Stimulated activated CD8-positive, alpha-beta memory T cell treated with anti-CD3 and anti-CD28 coated beads, Interleukin-7, amount 100 ng/mL, for 48 hours (primary cell): ENCODE measurements around the gene GPR37L1.
"Not testable (repeated sequence)": the region's sequence is repeated elsewhere in the genome, so short reads cannot be mapped to it uniquely, and the experiment has no call there.

Source experiments
- DNase-seq, 2 donors: peaks; one replicate each; pipeline ENCODE4 v3.0.0-alpha.2; 2020; ENCODE audit warnings: low read depth in 1 of 2; ENCODE audit errors: extremely low read depth in 1 of 2

The GPR37L1 gene

DNA sequence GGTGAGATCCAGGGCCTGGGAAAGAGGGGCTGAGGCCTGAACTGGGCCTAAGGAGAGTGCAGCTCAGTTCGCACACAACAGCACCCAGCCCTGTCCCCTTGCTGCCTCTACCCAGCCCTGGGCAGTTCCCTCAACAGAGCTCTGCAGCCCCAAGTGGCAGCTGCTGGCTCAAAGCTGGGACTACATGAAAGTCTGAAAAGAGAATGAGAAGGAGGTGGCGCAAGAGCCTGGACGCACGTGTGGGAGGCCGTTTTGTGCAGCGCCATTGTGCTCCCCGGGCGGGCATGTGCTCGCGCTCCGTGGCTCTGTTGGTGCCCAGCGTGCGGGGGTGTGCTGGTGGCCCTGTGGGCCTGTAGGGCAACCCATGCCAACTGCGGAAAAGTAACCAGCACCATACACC is 10.3 kb downstream of the GPR37L1 start:
- no peak for DNase-seq

DNA sequence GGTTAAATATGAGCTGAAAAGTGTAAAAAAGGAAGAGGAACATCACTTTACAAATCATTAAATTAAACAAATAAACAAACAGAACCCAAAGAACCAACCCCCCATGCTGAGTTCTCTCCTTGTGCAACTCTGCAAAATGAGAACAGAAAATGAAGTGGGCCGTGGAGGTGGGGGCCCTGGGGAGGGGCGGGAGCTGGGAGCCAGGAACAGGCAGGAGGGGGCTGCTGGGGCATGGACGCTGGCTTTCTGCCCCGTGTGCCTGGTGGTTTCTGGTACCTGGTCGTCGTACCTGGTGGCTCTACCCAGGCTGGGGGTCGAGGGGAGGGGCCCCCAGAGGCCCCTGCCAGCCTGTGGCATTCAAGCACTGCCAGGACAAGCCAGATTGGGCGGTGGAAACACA is 10.8 kb downstream of the GPR37L1 start:
- no peak for DNase-seq

DNA sequence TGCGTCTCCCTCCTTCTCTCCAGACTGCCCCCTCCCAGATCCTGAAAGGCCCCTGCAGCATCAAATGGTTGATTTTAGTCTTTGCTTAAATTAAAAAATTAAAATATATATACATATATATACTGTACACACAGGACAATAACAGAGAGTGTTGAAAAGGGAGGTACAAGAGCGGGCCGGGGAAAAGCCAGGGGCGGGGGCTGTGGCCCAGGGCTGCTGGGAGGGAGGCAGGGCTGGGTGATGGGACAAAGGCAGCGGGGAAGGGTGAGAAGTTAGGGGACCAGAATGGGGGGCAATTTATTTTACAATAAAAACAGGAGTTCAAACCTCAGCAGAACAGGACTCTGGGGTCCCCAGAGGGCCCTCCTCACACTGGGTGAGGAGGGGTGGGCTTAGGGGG is 11.3 kb downstream of the GPR37L1 start:
- DNase-seq = no peak

DNA sequence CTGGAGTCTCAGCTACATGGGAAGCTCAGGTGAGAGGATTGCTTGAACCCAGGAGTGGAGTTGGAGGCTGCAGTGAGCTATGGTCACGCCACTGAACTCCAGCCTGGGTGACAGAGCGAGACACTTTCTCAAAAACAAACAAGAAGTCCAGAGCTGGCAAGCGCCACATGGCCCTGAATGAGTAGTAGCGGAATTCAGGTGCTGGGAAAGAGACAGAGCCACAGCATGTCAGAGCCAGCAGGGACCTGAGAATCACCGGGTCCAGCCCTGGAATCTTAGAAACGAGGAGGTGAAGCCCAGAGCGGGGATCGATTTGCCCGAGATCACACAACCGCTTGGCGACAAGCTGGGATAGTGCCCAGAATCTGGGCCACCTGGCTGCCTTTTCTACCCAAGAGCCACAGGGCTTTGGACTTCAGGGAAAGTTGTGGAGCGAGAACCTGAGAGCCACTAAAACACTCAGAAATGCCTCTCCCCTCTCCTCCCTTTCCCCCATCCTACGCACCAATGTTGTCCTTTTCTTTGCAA is 12.0 kb downstream of the GPR37L1 start:
- DNase-seq = no peak

DNA sequence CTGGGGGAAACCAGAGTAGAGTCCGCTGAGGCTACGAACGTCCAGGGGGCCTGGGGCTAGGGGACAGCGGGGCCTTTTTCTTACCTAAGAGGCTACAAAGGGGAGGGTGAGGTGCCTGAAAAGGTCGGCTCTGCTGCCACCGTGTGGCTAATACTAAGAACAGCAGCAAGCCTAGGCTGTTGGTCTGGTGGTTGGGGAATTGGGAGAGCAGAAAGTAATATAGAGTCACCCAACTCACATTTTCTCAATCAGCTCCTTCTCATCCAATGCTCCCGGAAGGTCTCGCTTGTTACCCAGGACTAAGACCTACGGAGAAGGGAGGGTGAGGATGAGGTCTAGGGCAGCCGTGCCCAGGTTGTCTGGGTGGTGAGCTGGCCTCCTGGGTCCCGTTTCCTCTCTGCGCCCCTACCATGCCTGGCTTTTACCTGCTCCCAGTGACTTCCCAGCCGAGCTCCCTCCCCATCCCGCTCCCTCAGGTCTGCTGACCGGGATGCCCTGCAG is 12.6 kb downstream of the GPR37L1 start:
- DNase-seq = no peak

DNA sequence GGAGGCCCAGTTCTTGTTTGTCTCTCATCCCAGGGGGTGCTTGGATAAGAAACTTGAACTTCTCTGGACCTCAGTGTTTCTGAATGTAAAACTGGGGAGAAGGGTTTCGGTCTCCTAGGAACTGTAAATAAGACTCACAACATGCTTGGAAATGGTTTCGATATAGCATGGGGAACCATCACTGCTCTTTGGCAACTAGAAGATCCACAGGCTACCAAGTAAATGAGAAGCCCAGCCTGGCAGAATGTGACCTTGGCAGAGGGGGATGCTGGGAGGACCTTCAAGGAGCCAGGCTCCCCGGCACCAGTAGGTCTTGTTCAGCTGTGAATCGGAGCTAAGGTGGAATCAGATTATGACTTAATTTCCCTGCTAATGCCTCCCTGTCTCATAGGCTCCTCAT is 18.1 kb downstream of the GPR37L1 start:
- no peak for DNase-seq

DNA sequence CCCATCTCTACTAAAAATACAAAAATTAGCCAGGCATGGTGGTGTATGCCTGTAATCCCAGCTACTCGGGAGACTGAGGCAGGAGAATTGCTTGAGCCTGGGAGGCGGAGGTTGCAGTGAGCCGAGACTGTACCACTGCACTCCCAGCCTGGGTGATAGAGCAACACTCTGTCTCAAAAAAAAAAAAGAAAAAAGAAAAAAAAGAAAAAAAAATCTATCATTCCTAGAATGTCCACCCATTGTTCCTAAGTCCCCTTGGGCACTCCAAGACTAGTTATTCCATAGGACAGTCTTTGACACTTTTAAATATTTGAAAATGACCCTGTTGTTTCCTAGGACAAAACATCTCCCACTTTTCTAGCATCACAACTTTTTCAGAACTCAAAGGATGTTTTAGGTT is 18.8 kb downstream of the GPR37L1 start:
- DNase-seq = not testable (repeated sequence)

DNA sequence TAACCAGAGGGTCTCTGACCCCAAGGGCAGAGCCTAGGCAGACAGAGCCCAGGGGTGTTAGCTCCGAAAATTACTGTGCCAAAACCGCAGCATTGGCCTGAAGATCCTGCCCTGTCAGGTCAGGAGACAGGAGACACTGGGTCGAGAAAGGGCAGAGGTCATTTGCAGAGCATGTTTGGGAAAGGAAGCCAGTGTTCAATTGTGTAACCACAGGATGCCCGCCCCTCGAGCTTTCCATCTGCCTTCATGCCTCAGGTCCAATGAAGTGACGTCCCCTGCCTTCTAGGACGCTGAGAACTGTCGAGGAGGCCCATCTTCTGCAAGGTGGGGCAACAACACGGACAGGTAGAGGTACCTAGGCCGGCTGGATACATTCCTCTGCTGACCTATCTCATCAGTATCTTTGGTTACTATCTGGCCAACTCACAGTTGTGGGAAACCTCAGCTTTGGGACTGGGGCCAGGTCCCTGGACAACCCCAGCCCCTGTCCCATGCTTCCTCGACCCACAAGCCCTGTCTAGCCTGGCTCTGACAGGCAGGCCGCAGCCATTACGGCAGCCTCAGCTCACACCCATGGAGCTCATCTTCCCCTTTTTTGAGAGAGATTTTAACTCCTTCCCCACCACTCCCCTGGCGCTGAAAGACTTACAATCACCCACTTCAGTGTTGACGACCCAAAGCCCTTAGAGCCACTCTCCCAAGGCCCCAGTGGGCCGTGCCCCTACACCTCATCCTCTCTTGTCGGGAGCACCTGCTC is 20.5 kb downstream of the GPR37L1 start:
- DNase-seq = no peak

DNA sequence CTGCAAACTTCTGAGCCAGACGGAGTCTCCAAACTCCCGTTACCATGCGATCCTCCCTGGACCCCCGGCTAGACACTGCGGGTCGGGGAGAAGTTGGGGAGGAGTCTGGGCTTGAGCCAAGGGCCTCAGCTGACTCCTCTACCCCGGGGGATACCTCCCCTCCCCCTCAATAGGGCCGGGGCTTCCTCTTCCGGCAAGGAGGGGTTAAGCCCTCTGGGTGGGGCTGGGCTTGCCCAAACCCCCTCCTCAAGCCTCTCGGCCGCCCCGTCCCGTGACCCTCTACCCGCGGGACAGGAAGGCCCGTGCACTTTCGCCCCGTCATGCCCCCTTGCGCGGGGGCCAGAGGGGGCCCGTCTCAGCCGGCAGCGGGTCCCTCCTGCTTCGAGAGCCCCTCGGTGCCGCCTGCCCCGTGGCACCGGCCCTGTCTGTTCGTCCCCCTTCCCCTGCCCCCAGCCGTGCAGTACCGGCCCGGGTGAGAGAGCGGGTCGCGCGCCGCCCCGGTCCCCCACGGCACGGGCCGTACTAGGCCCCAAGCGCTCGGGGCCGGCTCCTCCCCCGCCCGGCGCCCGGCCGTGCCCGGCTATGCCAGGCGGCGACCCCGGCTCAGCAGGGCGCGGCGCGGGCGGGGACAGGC is 21.2 kb downstream of the GPR37L1 start:
- DNase-seq = no peak

DNA sequence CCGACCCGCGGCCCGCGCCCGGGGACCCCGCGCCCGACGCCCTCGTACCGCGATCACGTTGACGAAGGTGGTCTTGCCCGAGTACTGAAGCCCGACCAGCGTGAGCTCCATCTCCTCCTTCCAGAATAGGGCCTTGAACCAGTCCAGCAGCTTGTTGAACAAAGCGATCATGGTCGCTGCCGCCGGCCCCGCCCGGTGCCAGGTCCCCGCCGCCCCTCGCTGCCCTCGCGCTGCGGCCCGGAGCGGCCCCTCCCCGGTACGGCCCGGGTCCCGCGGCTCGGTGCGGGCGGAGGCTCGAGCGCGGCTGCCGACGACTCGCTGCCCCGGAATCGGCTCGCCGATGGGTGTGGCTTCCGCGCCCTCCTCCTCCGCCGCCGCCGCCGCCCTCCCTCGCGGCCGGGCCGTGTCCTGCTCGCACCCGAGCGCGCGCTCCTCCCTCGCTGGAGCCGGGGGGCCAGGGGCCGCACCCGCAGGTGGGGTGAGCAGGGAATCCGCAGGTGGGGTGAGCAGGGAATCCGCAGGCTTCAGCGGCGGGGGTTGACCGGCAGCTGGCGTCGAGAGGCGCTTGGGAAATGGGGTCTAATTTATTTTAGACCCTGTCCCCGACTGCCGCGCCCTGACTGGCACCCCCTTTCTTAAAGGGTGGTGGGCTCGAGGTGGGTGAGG is 21.8 kb downstream of the GPR37L1 start, which contains the start of gene ARL8A:
Gene ARL8A (minus strand): TSS at position 336 of the 666 bp plus-strand sequence. CDS start 165 bp downstream, at position 171.
- no peak for DNase-seq

DNA sequence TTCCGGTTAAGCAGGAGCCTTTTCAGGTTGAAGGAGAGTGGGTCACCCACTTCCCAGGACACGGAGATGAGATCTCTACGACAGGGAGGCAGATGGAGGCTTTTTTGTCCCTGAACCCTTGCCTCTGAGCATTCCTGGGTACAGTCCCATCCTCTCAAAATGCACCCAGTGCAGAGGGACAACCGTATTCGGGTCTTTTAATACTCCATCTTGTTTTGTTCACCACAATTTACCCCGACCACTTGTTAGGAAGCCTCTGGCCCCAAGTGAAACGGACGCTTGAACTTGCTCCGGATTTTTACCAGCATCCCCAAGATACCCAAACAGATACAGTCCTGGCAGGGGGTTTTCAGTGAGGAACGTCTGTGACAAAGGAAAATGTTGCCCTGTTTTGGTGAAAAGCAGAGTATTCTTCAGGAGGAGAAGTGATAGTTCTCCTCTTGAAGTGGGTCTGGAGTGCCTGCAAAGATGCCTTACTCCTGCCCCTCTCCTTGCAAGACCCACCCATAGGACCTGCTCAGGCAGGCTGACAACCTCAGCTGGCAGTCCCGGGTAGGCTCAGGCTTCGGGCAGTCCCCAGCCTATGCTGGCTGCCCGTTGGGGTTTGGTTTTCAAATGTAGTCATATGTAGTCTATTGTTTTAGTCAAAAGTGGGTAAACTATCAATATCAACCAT is 22.5 kb downstream of the GPR37L1 start:
- no peak for DNase-seq

DNA sequence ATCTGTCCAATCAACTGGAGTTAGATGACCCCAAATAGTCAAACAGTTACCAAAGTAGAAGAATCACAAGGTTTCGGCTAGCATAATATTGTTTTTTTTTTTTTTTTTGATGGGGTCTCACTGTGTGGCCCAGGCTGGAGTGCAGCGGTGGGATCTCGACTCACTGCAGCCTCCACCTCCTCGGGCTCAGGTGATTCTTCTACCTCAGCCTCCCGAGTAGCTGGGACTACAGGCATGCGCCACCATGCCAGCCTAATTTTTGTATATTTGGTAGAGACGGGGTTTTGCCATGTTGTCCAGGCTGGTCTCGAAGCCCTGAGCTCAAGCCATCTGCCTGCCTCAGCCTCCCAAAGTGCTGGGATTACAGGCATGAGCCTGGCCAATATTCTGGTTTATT is 23.0 kb downstream of the GPR37L1 start:
- not testable (repeated sequence) for DNase-seq

DNA sequence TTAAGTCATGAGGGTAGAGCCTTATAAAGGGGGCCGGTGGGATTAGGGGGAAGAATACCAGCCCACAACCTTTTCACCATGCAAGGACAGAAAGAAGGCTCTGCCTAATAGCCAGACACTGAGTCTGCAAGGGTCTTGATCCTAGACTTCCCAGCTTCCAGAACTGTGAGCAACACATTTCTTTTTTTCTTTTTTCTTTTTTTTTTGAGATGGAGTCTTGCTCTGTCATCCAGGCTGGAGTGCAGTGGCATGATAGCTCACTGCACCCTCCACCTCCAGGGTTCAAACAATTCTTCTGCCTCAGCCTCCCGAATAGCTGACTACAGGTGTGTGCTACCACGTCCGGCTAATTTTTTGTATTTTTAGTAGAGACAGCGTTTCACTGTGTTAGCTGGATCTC is 23.6 kb downstream of the GPR37L1 start:
- DNase-seq = no peak

DNA sequence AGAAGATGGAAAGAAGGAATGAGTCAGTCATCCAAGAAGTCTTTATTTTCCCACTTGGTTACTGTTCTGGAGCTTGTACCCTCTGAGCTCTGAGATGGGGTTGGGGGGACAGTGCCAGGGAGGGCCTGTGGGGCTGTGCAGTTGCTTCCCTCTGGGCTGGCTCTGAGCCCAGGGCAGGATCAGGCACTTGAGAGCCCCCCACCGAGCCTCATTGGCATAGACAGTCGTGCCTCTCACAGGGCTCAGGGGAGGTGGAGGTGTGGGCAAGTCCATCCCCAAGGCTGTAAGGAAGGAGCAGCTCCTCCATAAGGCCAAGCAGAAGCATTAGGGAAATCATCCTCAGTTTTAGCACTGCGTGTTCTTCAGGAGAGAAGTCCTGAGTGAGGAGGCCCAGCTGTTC is 24.3 kb downstream of the GPR37L1 start:
- no peak for DNase-seq

DNA sequence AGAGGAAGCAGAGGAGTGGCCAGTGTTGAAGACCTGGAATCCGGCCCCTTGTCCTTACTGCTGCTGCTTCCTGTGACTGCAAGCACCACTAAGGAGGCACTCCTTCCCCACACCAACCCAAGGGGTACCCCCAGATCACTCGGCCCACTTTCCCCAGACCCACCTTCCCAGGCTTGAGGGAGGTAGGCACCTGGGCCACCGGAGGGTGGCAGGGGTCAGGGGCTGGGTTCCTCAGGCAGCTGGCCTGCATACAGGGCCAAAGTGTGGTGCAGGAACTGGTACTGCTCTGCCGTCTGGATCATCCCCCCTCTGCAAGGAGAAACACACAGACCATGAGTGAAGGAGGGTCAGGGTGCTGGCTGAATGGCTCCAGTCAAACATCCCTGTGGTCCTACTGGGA is 25.7 kb downstream of the GPR37L1 start:
- DNase-seq = no peak

DNA sequence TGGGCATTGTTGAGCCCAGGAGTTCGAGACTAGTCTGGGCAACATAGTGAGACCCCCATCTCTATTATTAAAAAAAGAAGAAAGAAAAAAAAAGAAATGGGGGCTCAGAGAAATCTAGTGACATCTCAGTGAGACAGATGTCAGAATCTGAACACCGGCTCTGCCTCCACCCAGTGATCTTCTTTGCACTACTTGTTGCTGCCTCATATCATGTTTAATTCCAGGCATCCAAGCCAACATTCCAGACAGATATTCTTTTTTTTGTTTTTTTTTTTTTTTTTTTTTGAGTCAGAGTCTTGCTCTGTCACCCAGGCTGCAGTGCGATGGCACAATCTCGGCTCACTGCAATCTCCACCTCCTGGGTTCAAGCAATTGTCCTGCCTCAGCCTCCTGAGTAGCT is 26.8 kb downstream of the GPR37L1 start:
- no peak for DNase-seq

DNA sequence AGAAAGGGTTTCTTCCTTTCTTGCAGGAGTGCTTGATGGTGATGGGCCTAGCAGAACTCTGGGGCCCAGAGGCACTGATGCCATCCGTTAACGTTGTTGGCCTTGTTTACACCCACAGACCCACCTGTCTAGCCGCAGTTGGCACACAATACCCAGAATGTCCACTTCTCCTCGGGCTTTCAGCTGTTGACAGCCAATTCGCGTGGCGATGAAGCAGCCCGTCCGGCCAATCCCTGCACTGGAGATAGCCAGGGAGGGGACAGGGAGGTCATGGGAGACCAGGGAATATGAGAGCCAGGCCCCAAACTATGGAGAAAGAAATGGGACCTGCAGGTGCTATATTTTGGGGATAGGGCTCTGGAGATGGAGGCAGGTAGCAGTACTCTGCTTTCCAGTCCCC is 27.5 kb downstream of the GPR37L1 start:
- no peak for DNase-seq

DNA sequence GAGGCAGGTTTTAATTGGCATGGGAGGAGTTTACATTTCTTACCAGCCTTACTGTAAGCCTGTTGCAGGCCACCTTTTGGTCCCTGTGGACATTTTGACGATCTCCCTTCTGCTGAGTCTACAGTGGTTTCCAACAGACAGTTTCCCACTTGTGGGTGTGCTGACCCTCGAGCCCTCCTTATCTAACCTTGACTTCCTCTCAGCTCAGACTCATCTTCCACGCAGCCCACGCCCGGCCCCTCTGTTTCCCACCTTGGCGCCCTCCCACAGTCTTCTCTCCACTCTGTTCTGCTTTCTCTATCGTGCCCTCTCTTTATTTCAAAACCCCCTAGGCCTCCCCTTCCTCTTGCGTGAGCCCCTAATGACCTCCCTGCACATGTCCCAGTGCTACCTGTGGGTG is 27.9 kb downstream of the GPR37L1 start:
- DNase-seq = no peak

DNA sequence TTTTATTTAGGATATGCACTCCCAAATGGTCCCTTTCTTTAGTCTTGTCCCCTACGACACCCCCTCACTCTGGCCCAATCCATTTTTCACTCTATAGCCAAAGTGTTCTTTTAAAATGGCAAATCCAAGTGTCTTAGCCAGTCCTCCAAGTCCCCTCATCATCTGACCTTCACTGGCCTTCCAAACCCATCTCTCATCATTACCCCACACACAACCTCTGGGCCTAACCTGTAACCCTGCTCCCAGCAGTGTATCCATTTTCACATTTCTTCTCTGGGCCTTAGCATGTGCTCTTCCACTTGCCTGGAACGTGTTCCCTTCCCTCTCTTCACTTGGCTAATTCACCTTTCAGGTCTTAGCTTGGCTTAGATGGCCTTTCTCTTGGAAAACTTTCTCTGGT is 28.3 kb downstream of the GPR37L1 start:
- no peak for DNase-seq

DNA sequence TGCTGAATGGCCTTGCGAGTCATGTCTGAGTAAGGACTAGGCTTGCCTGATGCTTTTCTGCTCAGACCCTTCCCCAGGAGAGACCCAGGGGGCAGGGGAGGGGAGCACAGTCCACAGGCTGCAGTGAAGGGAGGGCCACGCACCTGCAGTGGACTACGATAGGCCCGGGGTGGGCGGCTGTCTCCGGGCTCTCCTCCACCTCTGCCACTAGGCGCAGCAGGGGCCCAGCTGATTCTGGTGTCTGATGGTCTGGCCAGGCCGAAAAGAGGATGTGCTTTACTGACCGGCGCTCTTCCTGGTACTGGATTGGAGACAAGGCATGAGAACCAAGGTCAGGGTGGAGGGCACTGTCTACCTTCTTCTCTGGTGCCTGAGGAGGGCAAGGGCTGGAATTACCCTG is 29.7 kb downstream of the GPR37L1 start:
- DNase-seq = no peak

DNA sequence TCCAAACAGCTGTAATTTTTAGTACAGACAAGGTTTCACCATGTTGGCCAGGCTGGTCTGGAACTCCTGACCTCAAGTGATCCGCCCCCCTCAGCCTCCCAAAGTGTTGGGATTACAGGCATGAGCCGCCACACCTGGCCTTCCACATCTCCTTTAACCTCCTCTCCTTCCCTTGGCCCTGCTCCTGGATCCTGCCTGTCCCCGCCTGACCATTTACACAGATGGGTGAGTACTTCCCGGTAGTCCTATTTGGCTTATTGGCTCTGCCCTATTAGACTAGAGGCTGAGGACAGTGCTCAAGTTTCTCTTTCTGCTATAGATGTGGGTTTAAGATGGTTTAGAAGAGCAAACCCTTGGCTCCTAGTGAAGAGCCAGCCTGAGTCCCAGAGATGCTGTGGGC is 30.6 kb downstream of the GPR37L1 start:
- no peak for DNase-seq
